ENCODE data around the gene MTPN.

- no peak for TF ChIP-seq CTCF (IDR thresholded peaks at IDR 0.05; ENCODE audit: insufficient read depth, low read depth, low read length)
- TF ChIP-seq EZH2 (IDR thresholded peaks at IDR 0.05; ENCODE audit: insufficient read depth, low read length), result no peak
Measured at GRCh38 chr7:135980012-135980551, 2.9 kb upstream of the MTPN start.
